ENCODE data around the gene BANK1.

DNA sequence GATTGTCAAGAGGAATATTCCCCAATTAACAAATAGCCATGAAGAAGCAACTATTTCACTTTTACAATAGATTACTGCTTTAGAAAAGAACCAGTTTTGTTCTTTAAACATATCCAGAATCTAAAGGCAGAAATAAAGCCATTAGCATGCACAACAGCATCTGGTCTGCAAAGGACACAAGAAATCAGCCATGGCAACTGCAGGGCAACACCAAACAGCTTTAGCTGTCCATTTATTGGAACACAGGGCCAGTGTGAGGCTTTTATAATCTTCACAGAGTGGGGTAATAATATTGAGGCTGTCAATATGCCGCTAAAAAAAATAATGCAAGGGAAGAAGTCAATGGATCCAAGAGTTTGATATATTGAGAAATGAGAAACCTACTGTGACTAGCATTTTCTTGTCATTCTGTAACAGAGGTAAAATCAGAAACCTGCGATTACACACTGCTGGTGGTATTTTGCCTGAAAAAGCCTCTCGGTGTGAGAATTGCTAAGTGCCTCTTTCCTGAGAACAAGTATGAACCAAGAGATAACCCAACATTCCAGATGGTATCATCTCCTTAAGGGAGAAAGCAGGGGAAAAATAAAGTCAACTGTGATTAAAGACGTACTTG lies 2.7 kb upstream of the BANK1 start:
- TF ChIP-seq, protein P1, sequence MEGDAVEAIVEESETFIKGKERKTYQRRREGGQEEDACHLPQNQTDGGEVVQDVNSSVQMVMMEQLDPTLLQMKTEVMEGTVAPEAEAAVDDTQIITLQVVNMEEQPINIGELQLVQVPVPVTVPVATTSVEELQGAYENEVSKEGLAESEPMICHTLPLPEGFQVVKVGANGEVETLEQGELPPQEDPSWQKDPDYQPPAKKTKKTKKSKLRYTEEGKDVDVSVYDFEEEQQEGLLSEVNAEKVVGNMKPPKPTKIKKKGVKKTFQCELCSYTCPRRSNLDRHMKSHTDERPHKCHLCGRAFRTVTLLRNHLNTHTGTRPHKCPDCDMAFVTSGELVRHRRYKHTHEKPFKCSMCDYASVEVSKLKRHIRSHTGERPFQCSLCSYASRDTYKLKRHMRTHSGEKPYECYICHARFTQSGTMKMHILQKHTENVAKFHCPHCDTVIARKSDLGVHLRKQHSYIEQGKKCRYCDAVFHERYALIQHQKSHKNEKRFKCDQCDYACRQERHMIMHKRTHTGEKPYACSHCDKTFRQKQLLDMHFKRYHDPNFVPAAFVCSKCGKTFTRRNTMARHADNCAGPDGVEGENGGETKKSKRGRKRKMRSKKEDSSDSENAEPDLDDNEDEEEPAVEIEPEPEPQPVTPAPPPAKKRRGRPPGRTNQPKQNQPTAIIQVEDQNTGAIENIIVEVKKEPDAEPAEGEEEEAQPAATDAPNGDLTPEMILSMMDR (IDR thresholded peaks at IDR 0.05) = no peak
- no peak for TF ChIP-seq POLR2A (IDR thresholded peaks at IDR 0.05)
